ENCODE results near the gene LONRF2.
"Not testable (repeated sequence)": the region's sequence is repeated elsewhere in the genome, so short reads cannot be mapped to it uniquely, and the experiment has no call there.

- TF ChIP-seq CTCF, POLR2A (IDR thresholded peaks at IDR 0.05): not testable (repeated sequence)
Measured at GRCh38 chr2:100362269-100362668, 40.0 kb upstream of the LONRF2 start.
